ENCODE measurements around the gene DCTN1. TPM values are rescaled to one million over a fixed set of nuclear protein-coding genes. Genes with fewer than 3 reads are reported as not detected.

The DCTN1 gene
- total RNA-seq, 3 donors from 2014 or later, result 114 to 159 (median 116) TPM

DNA sequence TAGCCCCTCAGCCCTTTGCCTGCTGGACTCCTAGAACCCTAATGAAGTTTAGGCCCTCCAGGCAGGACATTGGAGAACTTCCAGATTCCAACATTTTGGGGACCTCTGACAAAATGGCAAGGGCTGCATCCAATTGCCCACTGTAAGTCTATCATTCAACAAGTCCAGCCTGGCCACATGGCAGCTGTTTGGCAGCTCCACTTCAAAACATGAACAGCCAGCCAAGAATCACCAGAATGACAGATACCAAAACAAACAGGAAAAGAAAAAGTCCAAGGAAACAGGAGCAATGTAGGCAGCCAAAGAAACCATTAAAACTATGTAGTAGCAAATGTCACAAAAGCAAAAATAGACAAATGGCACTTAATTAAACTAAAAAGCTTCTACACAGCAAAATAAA lies 62.4 kb downstream of the DCTN1 start:
- no peak overlapping the region for H3K4me3 ChIP-seq
- H3K4me1 ChIP-seq (ENCODE audit: low read depth), result no peaks in the 10 kb centered on the region
- intact Hi-C loops (cut with DNase I, micrococcal nuclease), result no loop called here
- TF ChIP-seq, protein P1, sequence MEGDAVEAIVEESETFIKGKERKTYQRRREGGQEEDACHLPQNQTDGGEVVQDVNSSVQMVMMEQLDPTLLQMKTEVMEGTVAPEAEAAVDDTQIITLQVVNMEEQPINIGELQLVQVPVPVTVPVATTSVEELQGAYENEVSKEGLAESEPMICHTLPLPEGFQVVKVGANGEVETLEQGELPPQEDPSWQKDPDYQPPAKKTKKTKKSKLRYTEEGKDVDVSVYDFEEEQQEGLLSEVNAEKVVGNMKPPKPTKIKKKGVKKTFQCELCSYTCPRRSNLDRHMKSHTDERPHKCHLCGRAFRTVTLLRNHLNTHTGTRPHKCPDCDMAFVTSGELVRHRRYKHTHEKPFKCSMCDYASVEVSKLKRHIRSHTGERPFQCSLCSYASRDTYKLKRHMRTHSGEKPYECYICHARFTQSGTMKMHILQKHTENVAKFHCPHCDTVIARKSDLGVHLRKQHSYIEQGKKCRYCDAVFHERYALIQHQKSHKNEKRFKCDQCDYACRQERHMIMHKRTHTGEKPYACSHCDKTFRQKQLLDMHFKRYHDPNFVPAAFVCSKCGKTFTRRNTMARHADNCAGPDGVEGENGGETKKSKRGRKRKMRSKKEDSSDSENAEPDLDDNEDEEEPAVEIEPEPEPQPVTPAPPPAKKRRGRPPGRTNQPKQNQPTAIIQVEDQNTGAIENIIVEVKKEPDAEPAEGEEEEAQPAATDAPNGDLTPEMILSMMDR (IDR thresholded peaks at IDR 0.05), result no peak
- no peak for ATAC-seq
- no peaks in the 10 kb centered on the region for H3K9me3 ChIP-seq
- H3K36me3 ChIP-seq (ENCODE audit: low read depth), result no peaks in the 10 kb centered on the region
- DNase-seq, result no peak

DNA sequence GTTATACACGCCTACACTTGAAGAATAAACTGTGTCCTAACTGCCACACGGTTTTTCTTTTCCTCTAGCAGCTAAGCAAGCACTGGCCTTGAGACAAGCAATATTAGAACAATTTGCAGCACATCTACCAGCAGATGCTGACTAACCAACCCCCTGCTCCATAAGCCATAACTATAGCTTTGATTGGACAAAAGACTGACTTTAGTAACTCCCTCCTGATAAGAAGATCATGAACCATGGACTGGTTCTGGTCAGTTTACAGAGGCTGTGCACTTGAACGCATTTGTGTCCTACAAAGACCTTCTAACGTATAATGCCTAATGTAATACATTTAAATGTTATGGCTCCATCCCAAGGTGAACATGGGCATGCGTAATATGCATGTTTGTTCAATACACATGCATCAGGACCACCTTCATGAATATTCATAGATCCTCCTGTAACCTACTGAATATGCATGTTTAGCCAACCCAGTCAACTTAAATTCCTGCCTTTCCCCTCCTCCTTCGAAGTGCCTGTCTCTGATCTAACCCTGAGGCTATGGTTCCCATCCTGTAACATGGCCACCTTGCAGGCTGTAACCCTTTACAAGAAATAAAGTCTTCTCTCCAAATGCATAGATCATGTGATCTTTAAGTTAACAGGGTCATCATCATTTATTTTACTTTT lies 63.4 kb downstream of the DCTN1 start:
- peak; percentile 20 for ATAC-seq

DNA sequence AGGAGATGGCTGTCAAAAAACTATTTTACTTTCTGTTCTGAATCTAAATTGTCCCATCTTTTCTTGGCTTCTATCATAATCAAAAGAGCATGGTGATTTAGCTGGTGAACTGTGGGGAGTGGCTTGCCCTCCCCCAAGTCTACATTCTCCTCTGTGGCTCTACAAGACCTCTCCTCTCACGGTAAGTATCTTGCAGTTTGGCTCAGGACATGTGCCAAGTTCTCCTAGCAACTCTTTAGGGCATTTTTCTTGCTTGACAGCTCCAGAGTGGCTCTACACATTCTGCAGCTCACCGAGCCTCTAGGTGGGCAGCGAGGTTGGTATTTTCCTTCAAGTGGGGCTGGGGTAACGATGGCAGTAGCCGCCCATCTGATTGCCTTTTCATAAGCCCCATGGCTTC lies 66.0 kb downstream of the DCTN1 start:
- no peak for DNase-seq
- H3K36me3 ChIP-seq (ENCODE audit: low read depth), result no peaks in the 10 kb centered on the region
- H3K4me3 ChIP-seq, result no peak overlapping the region
- H3K9me3 ChIP-seq, result no peaks in the 10 kb centered on the region
- H3K4me1 ChIP-seq (ENCODE audit: low read depth), result no peaks in the 10 kb centered on the region
- intact Hi-C loops (cut with DNase I, micrococcal nuclease), result no loop called here
- TF ChIP-seq, protein P1 (IDR thresholded peaks at IDR 0.05), result no peak
- no peak for ATAC-seq

More for the DNA sequence above, 63.4 kb downstream of the DCTN1 start:
- Histone ChIP-seq H3K36me3 (ENCODE audit: low read depth) (no peaks in the 10 kb centered on the region), H3K4me3 (no peak overlapping the region), H3K4me1 (ENCODE audit: low read depth) (no peaks in the 10 kb centered on the region), H3K9me3 (no peaks in the 10 kb centered on the region)
- TF ChIP-seq, protein P1 (IDR thresholded peaks at IDR 0.05), result no peak
- intact Hi-C loops (cut with DNase I, micrococcal nuclease), result no loop called here
- no peak for DNase-seq

DNA sequence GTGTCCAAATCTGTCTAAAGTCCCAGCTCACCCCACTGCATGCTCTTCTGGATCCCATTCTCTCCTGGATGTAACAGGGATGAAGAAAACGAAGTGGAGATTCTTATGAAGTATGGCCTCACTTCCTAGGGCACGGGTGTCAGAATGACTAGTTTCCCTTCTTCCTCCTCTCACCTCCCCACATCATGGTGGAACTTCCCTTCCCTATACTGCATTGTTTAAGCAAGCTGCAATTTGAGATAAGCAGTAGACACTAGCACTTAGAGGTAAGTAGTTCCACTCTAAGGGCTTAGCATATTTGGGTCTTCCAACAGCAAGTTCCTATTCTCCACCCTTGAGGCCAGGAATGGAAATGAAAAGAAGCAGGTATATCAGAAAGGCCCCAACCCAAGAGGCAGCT lies 66.6 kb downstream of the DCTN1 start:
- no peak for ATAC-seq
- TF ChIP-seq, protein P1 (IDR thresholded peaks at IDR 0.05), result no peak
- intact Hi-C loops (cut with DNase I, micrococcal nuclease), result no loop called here
- Histone ChIP-seq H3K9me3 (no peaks in the 10 kb centered on the region), H3K4me1 (ENCODE audit: low read depth) (no peaks in the 10 kb centered on the region), H3K4me3 (no peak overlapping the region), H3K36me3 (ENCODE audit: low read depth) (no peaks in the 10 kb centered on the region)
- no peak for DNase-seq

DNA sequence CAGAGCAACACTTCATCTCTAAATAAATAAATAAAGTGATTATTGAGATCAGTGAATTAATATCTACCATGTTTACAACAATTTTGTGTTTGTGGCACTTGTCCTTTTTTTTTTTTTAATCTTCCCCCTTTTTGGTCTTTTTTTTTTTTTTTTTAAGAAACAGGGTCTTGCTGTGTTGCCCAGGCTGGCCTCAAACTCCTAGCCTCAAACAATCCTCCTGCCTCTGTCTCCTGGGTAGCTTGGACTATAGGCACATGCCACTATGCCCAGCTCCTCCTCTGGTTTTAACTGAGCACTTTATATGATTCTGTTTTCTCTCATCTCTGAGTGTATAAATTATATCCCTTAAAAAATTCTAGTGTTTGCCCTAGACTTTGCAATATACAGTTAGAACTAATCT lies 67.2 kb downstream of the DCTN1 start:
- Histone ChIP-seq H3K9me3 (no peaks in the 10 kb centered on the region), H3K36me3 (ENCODE audit: low read depth) (no peaks in the 10 kb centered on the region), H3K4me3 (no peak overlapping the region), H3K4me1 (ENCODE audit: low read depth) (no peaks in the 10 kb centered on the region)
- intact Hi-C loops (cut with DNase I, micrococcal nuclease), result no loop called here
- DNase-seq, result no peak
- ATAC-seq, result no peak
- TF ChIP-seq, protein P1 (IDR thresholded peaks at IDR 0.05), result no peak

Other genes with a start within 250 kb of the DCTN1 start
- 10 to 100 TPM; 29.6 to 47.0 (median 38.0) TPM for gene BOLA3, start 232.4 kb downstream of the DCTN1 start, total RNA-seq
- gene MOB1A, start 201.4 kb downstream of the DCTN1 start, total RNA-seq, result 100 to 1,000 TPM; 117 to 129 (median 124) TPM
- 10 to 100 TPM; 18.6 to 42.2 (median 19.3) TPM for gene MTHFD2, start 181.7 kb downstream of the DCTN1 start, total RNA-seq
- gene SLC4A5, start 36.9 kb downstream of the DCTN1 start, total RNA-seq, result 1 to 10 TPM; 2.1 to 3.1 (median 2.1) TPM
- 1 to 10 TPM in 2 of 3 donors, under 1 TPM in 1; 0.53 to 2.3 (median 1.9) TPM for gene C2orf81, start 41.3 kb upstream of the DCTN1 start, total RNA-seq
- gene WDR54, start 41.4 kb upstream of the DCTN1 start, total RNA-seq, result 1 to 10 TPM; 4.0 to 4.8 (median 4.5) TPM
- 10 to 100 TPM; 49.2 to 60.7 (median 49.7) TPM for gene RTKN, start 61.6 kb upstream of the DCTN1 start, total RNA-seq
- gene INO80B, start 74.8 kb upstream of the DCTN1 start, total RNA-seq, result 10 to 100 TPM; 25.0 to 36.5 (median 32.3) TPM
- gene WBP1, start 78.1 kb upstream of the DCTN1 start, total RNA-seq, result 10 to 100 TPM; 51.1 to 60.6 (median 56.1) TPM
- gene MOGS, start 85.1 kb upstream of the DCTN1 start, total RNA-seq, result 10 to 100 TPM; 45.7 to 64.0 (median 52.7) TPM
- gene MRPL53, start 92.4 kb upstream of the DCTN1 start, total RNA-seq, result 10 to 100 TPM; 48.2 to 63.6 (median 57.1) TPM
- 10 to 100 TPM; 22.6 to 36.5 (median 28.5) TPM for gene CCDC142, start 102.7 kb upstream of the DCTN1 start, total RNA-seq
- 10 to 100 TPM; 27.2 to 34.1 (median 30.9) TPM for gene TTC31, start 102.8 kb upstream of the DCTN1 start, total RNA-seq
- gene LBX2, start 119.3 kb upstream of the DCTN1 start, total RNA-seq, result 1 to 10 TPM; 1.0 to 1.5 (median 1.5) TPM
- 10 to 100 TPM; 20.3 to 29.1 (median 22.3) TPM for gene PCGF1, start 127.4 kb upstream of the DCTN1 start, total RNA-seq
- 1 to 10 TPM in 1 of 3 donors, under 1 TPM in 2; 0.17 to 1.6 (median 0.51) TPM for gene TLX2, start 134.1 kb upstream of the DCTN1 start, total RNA-seq
- gene DQX1, start 145.9 kb upstream of the DCTN1 start, total RNA-seq, result 10 to 100 TPM; 17.9 to 58.3 (median 22.2) TPM
- gene AUP1, start 149.4 kb upstream of the DCTN1 start, total RNA-seq, result 100 to 1,000 TPM; 108 to 179 (median 129) TPM
- gene HTRA2, start 149.6 kb upstream of the DCTN1 start, total RNA-seq, result 10 to 100 TPM; 22.2 to 37.1 (median 23.3) TPM
- 1 to 10 TPM; 2.2 to 6.9 (median 4.4) TPM for gene LOXL3, start 173.6 kb upstream of the DCTN1 start, total RNA-seq
- gene DOK1, start 174.4 kb upstream of the DCTN1 start, total RNA-seq, result 10 to 100 TPM; 16.5 to 18.9 (median 18.5) TPM

Measured in mucosa of descending colon (tissue), 3 donors.